ENCODE data around the gene MPPED2.

Gene MPPED2

GRCh38 chr11:30453705-30454104 lies 132.4 kb downstream of the MPPED2 start:
- no peak overlapping the region for H3K4me3 ChIP-seq (ENCODE audit: low read length)
- TF ChIP-seq ZNF274 (IDR thresholded peaks at IDR 0.05; ENCODE audit: low read depth, low read length) = no peak

- TF ChIP-seq ZNF274 (IDR thresholded peaks at IDR 0.05; ENCODE audit: low read depth, low read length) = no peak
- no peak overlapping the region for H3K4me3 ChIP-seq (ENCODE audit: low read length)
Observed at GRCh38 chr11:30452842-30453241, 133.3 kb downstream of the MPPED2 start.

GRCh38 chr11:30452114-30452513 lies 134.0 kb downstream of the MPPED2 start:
- no peak overlapping the region for H3K4me3 ChIP-seq (ENCODE audit: low read length)
- TF ChIP-seq ZNF274 (IDR thresholded peaks at IDR 0.05; ENCODE audit: low read depth, low read length) = no peak

- no peak for TF ChIP-seq ZNF274 (IDR thresholded peaks at IDR 0.05; ENCODE audit: low read depth, low read length)
- no peak overlapping the region for H3K4me3 ChIP-seq (ENCODE audit: low read length)
Observed at GRCh38 chr11:30451626-30452025, 134.5 kb downstream of the MPPED2 start.

- no peak overlapping the region for H3K4me3 ChIP-seq (ENCODE audit: low read length)
- TF ChIP-seq ZNF274 (IDR thresholded peaks at IDR 0.05; ENCODE audit: low read depth, low read length) = no peak
Observed at GRCh38 chr11:30451167-30451566, 135.0 kb downstream of the MPPED2 start.

GRCh38 chr11:30447058-30447640 lies 139.0 kb downstream of the MPPED2 start:
- H3K4me3 ChIP-seq (ENCODE audit: low read length) = no peak overlapping the region
- TF ChIP-seq ZNF274 (IDR thresholded peaks at IDR 0.05; ENCODE audit: low read depth, low read length) = no peak

GRCh38 chr11:30446520-30446919 lies 139.6 kb downstream of the MPPED2 start:
- H3K4me3 ChIP-seq (ENCODE audit: low read length) = no peak overlapping the region
- no peak for TF ChIP-seq ZNF274 (IDR thresholded peaks at IDR 0.05; ENCODE audit: low read depth, low read length)

- TF ChIP-seq ZNF274 (IDR thresholded peaks at IDR 0.05; ENCODE audit: low read depth, low read length) = no peak
- no peak overlapping the region for H3K4me3 ChIP-seq (ENCODE audit: low read length)
Observed at GRCh38 chr11:30445056-30445455, 141.1 kb downstream of the MPPED2 start.

GRCh38 chr11:30440510-30440909 lies 145.6 kb downstream of the MPPED2 start:
- TF ChIP-seq ZNF274 (IDR thresholded peaks at IDR 0.05; ENCODE audit: low read depth, low read length) = no peak
- no peak overlapping the region for H3K4me3 ChIP-seq (ENCODE audit: low read length)

GRCh38 chr11:30436801-30437200 lies 149.4 kb downstream of the MPPED2 start:
- TF ChIP-seq ZNF274 (IDR thresholded peaks at IDR 0.05; ENCODE audit: low read depth, low read length) = no peak
- H3K4me3 ChIP-seq (ENCODE audit: low read length) = no peak overlapping the region

GRCh38 chr11:30435488-30435887 lies 150.7 kb downstream of the MPPED2 start:
- TF ChIP-seq ZNF274 (IDR thresholded peaks at IDR 0.05; ENCODE audit: low read depth, low read length) = no peak

GRCh38 chr11:30434901-30435300 lies 151.3 kb downstream of the MPPED2 start:
- TF ChIP-seq ZNF274 (IDR thresholded peaks at IDR 0.05; ENCODE audit: low read depth, low read length) = no peak
- H3K4me3 ChIP-seq (ENCODE audit: low read length) = no peak overlapping the region

More at GRCh38 chr11:30435488-30435887, 150.7 kb downstream of the MPPED2 start:
- H3K4me3 ChIP-seq (ENCODE audit: low read length) = no peak overlapping the region

- H3K4me3 ChIP-seq (ENCODE audit: low read length) = no peak overlapping the region
- TF ChIP-seq ZNF274 (IDR thresholded peaks at IDR 0.05; ENCODE audit: low read depth, low read length) = no peak
Observed at GRCh38 chr11:30433831-30434230, 152.3 kb downstream of the MPPED2 start.

- no peak for TF ChIP-seq ZNF274 (IDR thresholded peaks at IDR 0.05; ENCODE audit: low read depth, low read length)
- no peak overlapping the region for H3K4me3 ChIP-seq (ENCODE audit: low read length)
Observed at GRCh38 chr11:30432716-30433115, 153.4 kb downstream of the MPPED2 start.

GRCh38 chr11:30432178-30432577 lies 154.0 kb downstream of the MPPED2 start:
- TF ChIP-seq ZNF274 (IDR thresholded peaks at IDR 0.05; ENCODE audit: low read depth, low read length) = no peak
- no peak overlapping the region for H3K4me3 ChIP-seq (ENCODE audit: low read length)
